Gastrocnemius medialis (tissue), 4 donors: ENCODE measurements around the gene GNG11. TPM values are rescaled to one million over a fixed set of nuclear protein-coding genes. Genes with fewer than 3 reads are reported as not detected.

Experiments used
- ATAC-seq, 2 donors: fragments of 150-250 bp; one replicate each; pipeline ENCODE4 v1.9.1; 2016
- DNase-seq, 2 donors: peaks; one replicate each; pipeline ENCODE4 v3.0.0-alpha.2; 2019
- H3K27ac ChIP-seq, 4 donors: fragments of 200-600 bp; sonication (generic); 1 replicate in 1 of 4; 2 replicates in 3 of 4; pipeline ENCODE4 v1.5.1; 2016 to 2018; ENCODE audit warnings: mild to moderate bottlenecking in 2 of 4, moderate library complexity in 1 of 4
- H3K27me3 ChIP-seq, 3 donors: fragments of 200-600 bp; sonication (generic) in 2 of 3; 1 replicate in 1 of 3; 2 replicates in 2 of 3; pipeline versions ENCODE4 v1.5.1 to v1.6.0; 2016 to 2019; ENCODE audit warnings: mild to moderate bottlenecking in 1 of 3, moderate library complexity in 1 of 3
- H3K36me3 ChIP-seq, 2 donors: fragments of 200-600 bp; sonication (generic) in 1 of 2; one replicate each; pipeline ENCODE4 v1.5.1; 2017 to 2018
- H3K4me1 ChIP-seq, 2 donors: fragments of 200-600 bp; sonication (generic) in 1 of 2; one replicate each; pipeline ENCODE4 v1.5.1; 2016 to 2017; ENCODE audit warnings: mild to moderate bottlenecking in 2 of 2
- H3K4me3 ChIP-seq, 4 donors: fragments of 200-600 bp; sonication (generic) in 3 of 4; 1 replicate in 1 of 4; 2 replicates in 3 of 4; pipeline ENCODE4 v1.5.1; 2016 to 2019; ENCODE audit warnings: mild to moderate bottlenecking in 2 of 4
- H3K9me3 ChIP-seq, 3 donors: fragments of 200-600 bp; sonication (generic) in 2 of 3; 1 replicate in 1 of 3; 2 replicates in 2 of 3; pipeline ENCODE4 v1.5.1; 2016 to 2019
- CTCF ChIP-seq, 5 experiments: fragments of 450-650 bp in 3 of 5; fragments of 200-600 bp in 2 of 5; sonication (generic) in 2 of 5; IDR thresholded peaks in 4 of 5; conservative IDR thresholded peaks in 1 of 5; 1 replicate in 4 of 5; 2 replicates in 1 of 5; pipeline ENCODE4 v1.5.1; 2016 to 2019; ENCODE audit warnings: antibody characterized with exemption in 5 of 5, mild to moderate bottlenecking in 3 of 5, moderate library complexity in 3 of 5
- POLR2A ChIP-seq, 2 donors: fragments of 450-650 bp; IDR thresholded peaks; one replicate each; pipeline ENCODE4 v1.6.1; 2017; ENCODE audit warnings: antibody characterized with exemption in 2 of 2, mild to moderate bottlenecking in 2 of 2, moderate library complexity in 2 of 2
- in situ Hi-C, 4 donors: fragments of 200-750 bp; cut with MboI; loops; one replicate each; pipeline versions ENCODE4 v1.15.0 to v1.8.0; 2017; ENCODE audit warnings: low sequenced_read_pairs in 4 of 4
- intact Hi-C: fragments of 100-400 bp; cut with DNase I; formaldehyde crosslinking; loops from one replicate; pipeline ENCODE4 v1.15.1; 2023; ENCODE audit warnings: low total_unique reads
- total RNA-seq, 4 donors: library from RNA; depleted of rRNA; stranded (reverse); fragments of >200 nt; gene quantifications; one replicate each; pipeline versions ENCODE4 v1.1.0 to v1.2.3, GENCODE V29; 2016

Gene GNG11
- total RNA-seq, 4 donors from 2014 or later: 4.6 to 11.4 (median 6.9) TPM

DNA sequence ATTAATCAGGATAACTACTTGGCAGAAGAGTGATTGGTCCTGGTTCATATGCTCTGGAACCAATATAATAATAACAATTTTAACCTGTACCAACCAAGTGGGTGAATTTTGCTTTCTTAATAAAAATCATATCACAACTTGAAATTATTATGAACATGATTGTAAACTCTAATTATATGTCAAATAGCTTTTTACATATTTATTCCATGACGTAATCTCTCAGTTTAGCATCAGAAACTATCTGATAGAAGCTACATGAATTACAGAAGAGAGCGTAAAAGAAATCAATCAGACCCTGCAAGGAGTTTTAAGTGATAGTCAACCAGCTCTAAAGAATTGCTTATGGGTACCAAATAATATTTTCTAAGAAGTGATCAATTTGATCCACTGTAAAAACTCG, 10.1 kb downstream of the GNG11 start:
- no peak overlapping the region for H3K27ac ChIP-seq
- TF ChIP-seq POLR2A (IDR thresholded peaks at IDR 0.05) (no peak), CTCF (IDR thresholded peaks at IDR 0.05 in 4 of 5, conservative IDR thresholded peaks at IDR 0.05 in 1 of 5) (no peak)
- H3K27me3 ChIP-seq: no peaks in the 10 kb centered on the region
- H3K36me3 ChIP-seq: no peaks in the 10 kb centered on the region
- intact Hi-C loops: no loop called here
- no peak for ATAC-seq
- H3K4me1 ChIP-seq: peaks cover 3% of the 10 kb centered on the region in 2 donors
- in situ Hi-C loops: loop anchor here in 1 of 4 donors (10.0 kb wide), 1 partner anchor 73 kb away; the partner anchor contains the start of gene BET1
- DNase-seq: no peak
- H3K9me3 ChIP-seq: no peaks in the 10 kb centered on the region
- H3K4me3 ChIP-seq: no peak overlapping the region

DNA sequence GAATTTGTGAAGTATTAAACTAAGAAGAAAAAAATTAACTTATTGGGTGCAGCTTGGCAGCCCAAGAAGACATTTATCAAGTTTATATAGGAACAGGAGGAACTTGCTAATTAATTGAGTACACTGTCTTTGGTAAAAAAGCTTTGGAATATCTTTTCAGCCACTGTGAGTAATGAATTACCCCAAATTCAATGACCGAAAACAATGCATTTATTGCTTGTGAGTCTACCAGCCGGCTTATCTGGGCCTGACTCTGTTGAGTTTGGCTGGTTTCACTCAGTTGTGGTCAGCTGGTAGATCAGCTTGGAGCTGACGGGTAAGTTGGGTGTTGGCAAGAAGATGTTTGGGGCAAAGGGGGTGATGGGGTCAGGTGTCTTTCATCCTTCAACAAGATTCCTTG, 11.6 kb downstream of the GNG11 start:
- intact Hi-C loops: no loop called here
- Histone ChIP-seq H3K9me3 (no peaks in the 10 kb centered on the region), H3K27ac (no peak overlapping the region), H3K4me1 (no peaks in the 10 kb centered on the region), H3K4me3 (no peak overlapping the region), H3K27me3 (no peaks in the 10 kb centered on the region), H3K36me3 (no peaks in the 10 kb centered on the region)
- ATAC-seq: no peak
- DNase-seq: no peak
- in situ Hi-C loops: loop anchor here in 1 of 4 donors (10.0 kb wide), 1 partner anchor 72 kb away; the partner anchor contains the start of gene BET1
- TF ChIP-seq POLR2A (IDR thresholded peaks at IDR 0.05) (no peak), CTCF (IDR thresholded peaks at IDR 0.05 in 4 of 5, conservative IDR thresholded peaks at IDR 0.05 in 1 of 5) (no peak)

DNA sequence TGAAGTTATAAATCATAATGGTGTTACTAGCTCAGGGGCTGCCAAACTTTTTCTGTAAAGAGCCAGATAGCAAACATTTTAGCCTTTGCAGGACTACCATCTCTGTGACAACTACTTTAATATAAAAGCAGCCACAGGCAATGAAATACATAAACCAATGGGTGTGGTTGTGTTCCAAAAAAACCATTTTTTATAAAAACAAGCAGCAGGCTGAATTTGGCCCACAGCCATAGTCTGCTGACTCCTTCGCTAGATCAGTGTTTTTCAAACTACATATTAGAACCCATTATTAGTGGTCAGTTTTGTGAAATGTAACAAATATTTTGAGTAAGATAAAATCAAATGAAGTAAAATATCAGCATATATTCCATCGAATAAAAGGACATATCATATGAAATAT, 13.6 kb downstream of the GNG11 start:
- H3K9me3 ChIP-seq: no peaks in the 10 kb centered on the region
- DNase-seq (no peak), ATAC-seq (no peak)
- in situ Hi-C loops: loop anchor here in 1 of 4 donors (10.0 kb wide), 1 partner anchor 70 kb away; the partner anchor contains the start of gene BET1
- no peaks in the 10 kb centered on the region for H3K36me3 ChIP-seq
- intact Hi-C loops: no loop called here
- no peak overlapping the region for H3K4me3 ChIP-seq
- TF ChIP-seq POLR2A (IDR thresholded peaks at IDR 0.05) (no peak), CTCF (IDR thresholded peaks at IDR 0.05 in 4 of 5, conservative IDR thresholded peaks at IDR 0.05 in 1 of 5) (no peak)
- H3K27ac ChIP-seq: no peak overlapping the region
- H3K27me3 ChIP-seq: no peaks in the 10 kb centered on the region
- H3K4me1 ChIP-seq: no peaks in the 10 kb centered on the region

- intact Hi-C loops (no loop called here), in situ Hi-C loops (loop anchor here in 1 of 4 donors (10.0 kb wide), 1 partner anchor 67 kb away; the partner anchor contains the start of gene BET1)
Observed at GRCh38 chr7:93937818-93938217, 16.3 kb downstream of the GNG11 start.

More at GRCh38 chr7:93937818-93938217, 16.3 kb downstream of the GNG11 start:
- DNase-seq: no peak
- no peaks in the 10 kb centered on the region for H3K9me3 ChIP-seq
- no peak for ATAC-seq
- H3K36me3 ChIP-seq: no peaks in the 10 kb centered on the region
- no peak overlapping the region for H3K27ac ChIP-seq
- no peaks in the 10 kb centered on the region for H3K27me3 ChIP-seq
- TF ChIP-seq POLR2A (IDR thresholded peaks at IDR 0.05): no peak
- no peak for TF ChIP-seq CTCF (IDR thresholded peaks at IDR 0.05 in 4 of 5, conservative IDR thresholded peaks at IDR 0.05 in 1 of 5)
- no peaks in the 10 kb centered on the region for H3K4me1 ChIP-seq
- no peak overlapping the region for H3K4me3 ChIP-seq
